NCI-H2081 (cell line): ENCODE data around the gene PMEPA1.
A peak's percentile ranks its signal among the peaks of the same experiment; 100 is the strongest.

Experiments
- DNase-seq, 2 experiments: peaks; one replicate each; lab custom pipeline; 2025; lab: John Stamatoyannopoulos, UW

PMEPA1 gene

DNA sequence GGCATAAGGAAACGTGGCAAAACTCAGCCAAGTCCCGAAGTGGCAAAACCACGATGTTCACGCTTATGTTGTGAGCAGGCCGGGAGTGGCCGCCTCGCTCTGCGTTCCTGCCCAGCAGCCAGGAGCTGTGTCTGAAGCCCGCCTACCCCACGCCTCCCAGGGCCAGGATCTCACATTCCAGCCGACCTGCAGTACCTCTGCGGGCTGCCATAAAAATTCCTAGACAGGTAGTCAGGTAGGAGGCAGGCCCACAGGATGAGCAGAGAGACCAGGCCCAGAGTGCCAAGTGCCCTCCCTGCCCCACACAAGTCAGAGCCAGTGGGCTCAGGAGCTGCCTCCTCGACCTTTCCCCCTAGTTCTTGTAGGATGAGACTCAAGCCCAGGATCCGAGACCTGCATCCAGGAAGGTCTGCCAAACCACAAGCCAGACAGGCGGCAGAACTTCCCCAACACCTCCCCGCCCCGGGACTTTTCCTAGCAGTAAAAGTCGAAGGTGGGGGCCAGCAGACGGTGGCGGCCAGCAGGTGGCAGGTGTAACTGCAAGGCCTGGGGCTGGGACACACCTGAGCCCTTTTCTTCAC lies 16.7 kb downstream of the PMEPA1 start:
- DNase-seq: no peak

- DNase-seq: no peak
Observed at GRCh38 chr20:57692393-57692792, 17.4 kb downstream of the PMEPA1 start.

DNA sequence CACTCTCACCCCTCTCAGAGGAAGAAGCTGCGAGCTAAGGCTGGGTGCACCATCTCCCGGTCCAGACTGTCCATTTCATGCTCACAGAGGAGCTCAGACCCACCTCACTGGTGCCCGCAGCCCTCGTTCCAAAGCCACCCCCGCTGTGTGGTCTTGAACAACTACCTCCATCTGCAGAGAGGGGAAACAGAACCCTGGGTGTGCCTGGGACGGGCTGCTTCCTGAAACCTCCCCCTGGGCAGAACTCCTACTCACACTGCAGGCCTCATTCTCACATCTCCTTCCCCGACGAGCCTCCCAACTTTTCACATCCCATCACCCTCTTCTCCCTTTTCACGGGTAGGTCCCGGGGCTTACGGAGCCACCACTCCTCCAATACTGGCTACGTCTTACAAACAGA lies 18.1 kb downstream of the PMEPA1 start:
- no peak for DNase-seq

GRCh38 chr20:57690525-57690924 lies 19.3 kb downstream of the PMEPA1 start:
- DNase-seq: no peak

GRCh38 chr20:57689745-57690481 lies 19.9 kb downstream of the PMEPA1 start:
- no peak for DNase-seq

GRCh38 chr20:57688864-57689263 lies 21.0 kb downstream of the PMEPA1 start:
- peak in 1 of 2 experiments; percentile 13 for DNase-seq

DNA sequence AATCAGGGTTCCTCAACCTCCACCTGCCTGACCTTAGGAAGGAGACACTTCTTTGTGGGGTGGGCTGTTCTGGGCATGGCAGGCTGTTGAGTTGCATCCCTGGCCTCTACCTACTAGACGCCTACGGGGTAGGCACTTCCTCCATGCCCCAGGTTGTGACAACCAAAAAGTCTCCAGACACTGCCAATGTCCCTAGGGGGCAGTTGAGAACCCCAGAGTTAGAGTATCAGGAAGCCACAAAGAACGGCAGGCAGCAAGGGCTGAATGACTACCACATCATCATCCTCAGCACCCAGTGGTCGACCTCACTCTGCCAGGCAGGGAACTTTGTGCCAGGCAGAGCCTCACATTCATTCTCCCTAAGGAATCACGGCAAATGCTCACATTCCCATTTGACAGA lies 21.5 kb downstream of the PMEPA1 start:
- no peak for DNase-seq

- DNase-seq: no peak
Observed at GRCh38 chr20:57686931-57687652, 22.7 kb downstream of the PMEPA1 start.

DNA sequence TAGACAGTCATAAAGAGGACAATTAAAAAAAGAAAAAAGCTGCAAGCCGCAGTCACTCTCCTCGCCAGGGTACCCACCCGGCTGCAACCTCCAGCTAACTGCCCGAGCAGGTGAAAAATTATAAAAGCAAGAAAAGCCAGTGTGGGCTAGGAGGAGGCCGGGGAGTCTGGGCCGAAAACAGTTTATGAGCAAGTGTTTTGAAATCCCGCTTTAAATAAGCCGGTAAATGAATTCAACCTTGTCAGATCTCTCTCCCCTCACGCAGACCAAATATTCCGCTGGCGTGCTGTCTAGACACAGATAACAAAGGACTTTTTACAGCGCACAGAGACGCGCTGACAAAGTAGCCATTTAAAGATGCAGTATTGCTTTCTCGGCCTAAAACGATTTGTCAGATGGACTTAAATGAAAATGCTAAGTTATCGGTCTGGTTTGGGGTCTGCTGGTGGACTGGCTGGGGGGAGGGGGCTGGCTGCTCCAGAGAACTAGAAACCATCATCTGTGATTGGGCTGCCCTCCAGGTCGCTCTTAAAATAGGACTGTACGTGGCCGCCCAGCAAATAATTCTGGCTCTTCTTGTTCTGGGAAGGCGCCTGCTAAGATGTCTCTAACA lies 24.6 kb downstream of the PMEPA1 start:
- no peak for DNase-seq

GRCh38 chr20:57684808-57685140 lies 25.0 kb downstream of the PMEPA1 start:
- no peak for DNase-seq

- no peak for DNase-seq
Observed at GRCh38 chr20:57683881-57684807, 25.7 kb downstream of the PMEPA1 start.

DNA sequence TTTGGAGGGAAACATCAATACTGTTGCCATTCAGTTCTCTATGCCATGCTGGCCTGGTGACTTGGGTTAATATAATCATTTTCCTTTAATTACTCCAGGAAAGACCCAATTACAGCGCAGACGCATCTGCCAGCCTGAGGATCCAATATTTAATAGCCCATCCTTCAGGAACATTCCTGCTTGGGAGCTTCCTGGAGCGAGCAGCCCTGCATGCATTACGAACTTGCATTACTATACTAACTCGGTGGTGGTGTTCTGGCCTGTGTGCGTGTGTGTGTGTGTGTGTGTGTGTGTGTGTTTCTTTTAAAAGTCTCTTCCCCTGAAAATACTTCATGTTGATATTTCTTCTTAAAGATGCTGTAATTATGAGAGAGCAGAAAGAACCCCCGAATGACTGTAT lies 26.5 kb downstream of the PMEPA1 start:
- DNase-seq: no peak

GRCh38 chr20:57682184-57683101 lies 27.4 kb downstream of the PMEPA1 start:
- no peak for DNase-seq

- DNase-seq: no peak
Observed at GRCh38 chr20:57680934-57681914, 28.6 kb downstream of the PMEPA1 start.

DNA sequence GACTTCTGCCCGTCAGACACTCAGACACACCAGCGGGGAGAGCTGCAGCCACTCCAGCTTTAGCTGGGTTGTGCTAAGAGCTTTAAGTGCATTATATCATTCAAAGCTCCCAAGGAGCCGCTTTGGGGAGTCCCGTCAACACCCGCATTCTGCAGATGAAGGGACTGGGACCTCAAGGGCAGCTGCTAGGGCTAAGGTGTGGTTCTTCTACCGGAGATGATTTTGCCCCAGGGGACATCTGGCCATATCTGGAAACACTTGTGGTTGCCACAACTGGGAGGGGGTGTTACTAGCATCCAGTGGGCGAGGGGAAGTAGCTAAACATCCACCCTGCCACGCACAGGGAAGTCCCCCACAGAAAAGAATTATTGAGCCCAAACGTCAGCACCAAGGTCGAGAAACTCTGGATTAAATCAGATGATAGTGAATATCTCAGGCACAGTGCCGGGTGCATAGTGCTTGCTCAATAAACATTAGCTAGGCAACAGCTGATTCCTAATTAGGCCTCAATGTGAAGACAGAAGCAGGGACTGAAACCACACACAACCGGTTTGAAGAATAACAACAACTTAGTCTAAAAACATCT lies 29.6 kb downstream of the PMEPA1 start:
- no peak for DNase-seq

GRCh38 chr20:57679113-57679512 lies 30.7 kb downstream of the PMEPA1 start:
- DNase-seq: peak in 1 of 2 experiments; percentile 37

- no peak for DNase-seq
Observed at GRCh38 chr20:57678340-57678739, 31.5 kb downstream of the PMEPA1 start.

DNA sequence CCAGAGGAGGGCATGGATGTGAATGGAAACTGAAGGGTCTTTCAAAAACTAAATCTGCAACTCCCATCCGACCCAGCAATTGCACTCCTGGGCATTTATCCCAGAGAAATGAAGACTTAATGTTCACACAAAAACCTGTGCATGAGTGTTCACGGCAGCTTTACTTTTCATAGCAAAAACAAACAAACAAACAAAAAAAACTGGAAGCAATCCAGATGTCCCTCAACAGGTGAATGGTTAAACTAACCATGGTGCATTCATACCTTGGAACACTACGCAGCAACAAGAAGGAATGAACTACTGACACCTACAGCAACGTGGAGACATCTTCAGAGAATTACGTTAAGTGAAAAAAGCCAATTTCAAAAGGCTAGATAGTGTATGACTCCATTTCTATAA lies 32.2 kb downstream of the PMEPA1 start:
- no peak for DNase-seq
